Spinal cord (tissue), 10 donors: ENCODE measurements around the gene FBXO9. TPM values are rescaled to one million over a fixed set of nuclear protein-coding genes. Genes with fewer than 3 reads are reported as not detected.

ENCODE experiments used
- DNase-seq, 6 donors: peaks; one replicate each; pipeline versions ENCODE4 v3.0.0 to v3.0.0-alpha.2; 2013 to 2015; ENCODE audit warnings: low spot score in 6 of 6, low read depth in 4 of 6
- H3K27ac ChIP-seq: one replicate; pipeline ENCODE4 v1.5.1; 2013; ENCODE audit warnings: low read depth, low read length, control low read depth
- H3K27me3 ChIP-seq: one replicate; pipeline ENCODE4 v1.6.1; 2013; ENCODE audit warnings: low read length; ENCODE audit not compliant: control insufficient read depth, insufficient read depth
- H3K36me3 ChIP-seq: one replicate; pipeline ENCODE4 v1.6.1; 2013; ENCODE audit warnings: low read length; ENCODE audit not compliant: control insufficient read depth, insufficient read depth
- H3K4me1 ChIP-seq: one replicate; pipeline ENCODE4 v1.6.1; 2013; ENCODE audit warnings: low read length; ENCODE audit not compliant: control insufficient read depth, insufficient read depth
- H3K4me3 ChIP-seq: one replicate; pipeline ENCODE4 v1.5.1; 2013; ENCODE audit warnings: low read depth, low read length, control low read depth
- H3K9me3 ChIP-seq: one replicate; pipeline ENCODE4 v1.6.1; 2013; ENCODE audit warnings: low read length; ENCODE audit not compliant: control insufficient read depth, insufficient read depth
- WGBS: methylation state at CpG from one replicate; pipeline ENCODE4 v1.1.5; 2013; ENCODE audit warnings: missing lambda C conversion rate; ENCODE audit not compliant: insufficient coverage; 5-methylcytosine and 5-hydroxymethylcytosine counted together
- polyA plus RNA-seq, 2 donors: library from polyadenylated mRNA; unstranded; fragments of 120-200 nt; gene quantifications; one replicate each; pipeline ENCODE4 v1.2.1, GENCODE V29; 2013; ENCODE audit not compliant: insufficient read length in 2 of 2
- total RNA-seq, 2 donors: library from RNA; depleted of rRNA in 1 of 2; stranded (reverse); fragments of 120-200 nt in 1 of 2; fragments of >200 nt in 1 of 2; gene quantifications; one replicate each; pipeline versions ENCODE4 v1.2.3 to v1.2.4, GENCODE V29; 2013 to 2014
- donor health status: healthy.

FBXO9 gene
- total and polyA plus RNA-seq, 4 donors, result 67.7 to 132 (median 103) TPM

DNA sequence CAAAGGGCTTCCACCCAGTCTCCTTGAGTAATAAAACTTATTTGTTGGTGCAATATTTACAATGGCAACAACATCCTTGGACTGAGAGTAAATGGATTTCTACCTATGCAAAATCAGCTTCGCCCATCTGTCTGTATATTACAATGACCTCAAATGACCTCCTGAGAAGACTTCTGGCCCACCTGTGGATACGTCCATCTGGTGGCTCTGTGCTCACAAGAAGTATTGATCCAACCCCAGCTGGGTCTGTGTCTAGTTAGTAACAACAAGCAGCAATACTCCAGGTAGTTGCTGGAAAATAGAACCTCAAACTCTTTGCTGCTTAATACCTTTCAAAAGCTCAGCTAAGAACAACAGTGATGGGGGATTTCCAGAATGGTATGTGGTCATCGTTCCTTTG is 35.4 kb upstream of the FBXO9 start:
- H3K27me3 ChIP-seq, result no peaks in the 10 kb centered on the region
- no peak overlapping the region for H3K27ac ChIP-seq
- peaks cover 15% of the 10 kb centered on the region for H3K36me3 ChIP-seq
- DNase-seq, result no peak
- 85% methylated on average over 2 of the region's 3 CpGs for WGBS
- H3K4me3 ChIP-seq, result no peak overlapping the region
- no peaks in the 10 kb centered on the region for H3K4me1 ChIP-seq
- H3K9me3 ChIP-seq, result no peaks in the 10 kb centered on the region

DNA sequence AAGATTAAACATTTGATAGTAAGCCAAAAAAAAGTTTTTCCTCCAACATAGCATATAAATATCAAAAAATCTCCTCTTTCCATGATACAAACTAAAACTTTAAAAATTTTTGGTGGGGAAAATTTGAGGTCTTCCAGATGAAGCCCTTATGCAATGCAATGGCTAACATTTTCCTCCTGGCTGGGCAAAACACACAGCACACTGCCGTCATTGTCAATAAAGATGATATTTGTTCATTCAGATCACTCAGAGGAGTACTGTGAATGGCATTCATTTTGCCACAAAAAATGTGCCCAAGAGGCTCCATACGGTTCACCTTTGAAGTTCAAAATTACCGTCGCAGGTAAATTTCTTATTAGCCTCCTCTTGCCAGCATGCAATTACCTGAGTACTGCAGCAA is 33.9 kb upstream of the FBXO9 start:
- WGBS, result 60% methylated on average over 1 of the region's 4 CpGs

DNA sequence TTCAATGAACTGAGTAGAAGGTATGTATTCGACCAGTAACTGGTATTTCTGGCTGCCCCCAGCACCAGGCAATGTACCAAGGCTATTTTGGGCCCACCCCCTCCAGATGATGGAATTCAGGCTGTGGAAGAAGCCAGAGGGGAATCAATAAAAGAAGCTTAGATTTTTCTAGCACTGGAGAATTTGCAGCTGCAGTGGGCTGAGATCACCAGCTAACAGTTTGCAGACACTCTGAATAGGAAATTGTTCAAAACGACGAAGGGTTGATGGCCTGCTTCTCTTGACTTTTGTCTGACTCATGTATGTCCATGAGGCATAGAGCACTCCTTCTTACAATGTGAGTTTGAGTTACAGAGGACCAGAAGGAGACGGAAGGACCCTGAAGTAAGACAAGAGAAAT is 32.4 kb upstream of the FBXO9 start:
- Histone ChIP-seq H3K36me3 (peaks cover 19% of the 10 kb centered on the region), H3K9me3 (no peaks in the 10 kb centered on the region), H3K27ac (peak overlapping the region; percentile 8), H3K4me3 (no peak overlapping the region), H3K27me3 (no peaks in the 10 kb centered on the region), H3K4me1 (no peaks in the 10 kb centered on the region)
- peak in 2 of 6 donors; percentile 10 to 33 for DNase-seq
- WGBS, result 88% methylated on average over 1 of the region's 4 CpGs

More for the DNA sequence above, 33.9 kb upstream of the FBXO9 start:
- Histone ChIP-seq H3K27me3 (no peaks in the 10 kb centered on the region), H3K27ac (no peak overlapping the region), H3K9me3 (no peaks in the 10 kb centered on the region), H3K36me3 (peaks cover 22% of the 10 kb centered on the region), H3K4me3 (no peak overlapping the region), H3K4me1 (no peaks in the 10 kb centered on the region)
- no peak for DNase-seq

DNA sequence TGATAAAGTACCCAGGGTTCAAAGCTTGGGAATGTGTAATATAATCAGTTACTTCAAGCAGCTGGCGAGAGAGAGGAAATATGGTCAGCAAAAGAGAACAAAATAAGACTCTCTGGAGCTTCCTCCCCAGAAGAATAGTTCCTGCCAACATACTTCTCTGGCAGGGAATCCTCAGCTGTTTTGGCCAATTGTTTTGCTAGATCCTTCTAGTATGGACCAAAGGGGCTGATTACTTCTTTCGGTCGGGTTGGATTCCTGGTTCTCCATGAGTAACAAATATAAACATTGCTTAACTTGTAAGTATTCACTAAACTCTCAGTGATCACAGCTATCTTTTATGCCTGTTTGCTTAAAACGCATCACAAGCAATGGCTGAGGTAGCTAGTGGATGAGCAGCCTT is 31.4 kb upstream of the FBXO9 start:
- Histone ChIP-seq H3K27ac (no peak overlapping the region), H3K27me3 (no peaks in the 10 kb centered on the region), H3K36me3 (peaks cover 16% of the 10 kb centered on the region), H3K4me3 (no peak overlapping the region), H3K4me1 (no peaks in the 10 kb centered on the region), H3K9me3 (no peaks in the 10 kb centered on the region)
- peak in 1 of 6 donors; percentile 27 for DNase-seq
- 60% methylated on average over 2 of the region's 4 CpGs for WGBS

DNA sequence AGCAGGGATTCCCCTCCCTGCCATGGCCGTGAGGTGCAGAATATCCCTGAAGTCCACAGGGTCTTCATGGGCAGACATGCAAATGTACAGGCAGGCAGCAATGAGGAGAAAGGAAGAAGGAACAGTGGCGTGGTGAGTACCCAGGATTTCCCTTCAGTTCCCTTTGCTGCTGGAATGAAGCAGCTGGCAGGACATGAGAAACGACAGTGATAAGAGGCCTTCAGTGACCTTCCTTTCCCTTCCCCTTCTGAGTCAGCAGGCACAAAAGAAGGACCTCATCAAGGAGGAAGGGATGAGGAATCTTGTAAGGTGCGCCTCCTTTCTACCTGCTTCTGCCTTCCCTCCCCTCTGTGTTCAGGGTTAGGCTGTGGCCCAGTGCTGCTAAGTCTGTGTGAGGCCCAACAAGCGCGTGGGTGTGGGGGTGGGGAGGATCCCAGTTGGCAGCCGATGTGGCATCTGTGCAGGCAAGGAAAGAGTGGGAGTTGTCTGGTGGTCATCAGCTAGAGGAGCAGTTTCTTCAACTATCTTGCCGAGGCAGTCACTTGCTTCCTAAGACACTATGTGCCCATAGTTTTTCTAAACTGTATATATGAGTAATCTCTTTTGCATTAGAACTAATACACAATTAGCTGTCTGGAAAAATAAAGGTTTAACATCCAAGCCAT is 29.5 kb upstream of the FBXO9 start:
- H3K9me3 ChIP-seq, result no peaks in the 10 kb centered on the region
- no peak for DNase-seq
- peaks cover 25% of the 10 kb centered on the region for H3K36me3 ChIP-seq
- H3K4me1 ChIP-seq, result no peaks in the 10 kb centered on the region
- H3K4me3 ChIP-seq, result no peak overlapping the region
- H3K27ac ChIP-seq, result no peak overlapping the region
- H3K27me3 ChIP-seq, result no peaks in the 10 kb centered on the region
- 94% methylated on average over 5 of the region's 8 CpGs for WGBS

DNA sequence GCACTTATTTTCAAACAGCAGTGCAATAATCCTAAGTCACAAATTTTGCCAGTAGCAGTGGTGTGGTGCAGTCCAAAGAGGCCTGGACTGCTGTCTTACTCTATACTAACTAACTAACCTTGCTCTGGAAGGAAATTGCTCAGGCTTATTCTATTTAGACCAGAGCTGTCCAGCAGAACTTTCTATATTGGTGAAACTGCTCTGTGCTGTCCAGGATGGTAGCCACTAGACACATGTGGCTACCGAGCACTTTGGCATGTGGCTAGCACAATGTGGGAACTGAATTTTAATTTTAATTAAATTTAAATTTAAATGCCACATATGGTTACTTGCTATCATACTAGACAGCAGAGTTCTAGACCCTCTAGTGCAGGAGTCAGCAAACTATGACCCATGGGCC is 27.1 kb upstream of the FBXO9 start:
- peak in 1 of 6 donors; percentile 30 for DNase-seq
- H3K9me3 ChIP-seq, result no peaks in the 10 kb centered on the region
- H3K36me3 ChIP-seq, result peaks cover 25% of the 10 kb centered on the region
- no peaks in the 10 kb centered on the region for H3K4me1 ChIP-seq
- no peak overlapping the region for H3K27ac ChIP-seq
- H3K4me3 ChIP-seq, result no peak overlapping the region
- H3K27me3 ChIP-seq, result no peaks in the 10 kb centered on the region
- WGBS, result no CpG with 5 or more reads among the region's 1 CpG

DNA sequence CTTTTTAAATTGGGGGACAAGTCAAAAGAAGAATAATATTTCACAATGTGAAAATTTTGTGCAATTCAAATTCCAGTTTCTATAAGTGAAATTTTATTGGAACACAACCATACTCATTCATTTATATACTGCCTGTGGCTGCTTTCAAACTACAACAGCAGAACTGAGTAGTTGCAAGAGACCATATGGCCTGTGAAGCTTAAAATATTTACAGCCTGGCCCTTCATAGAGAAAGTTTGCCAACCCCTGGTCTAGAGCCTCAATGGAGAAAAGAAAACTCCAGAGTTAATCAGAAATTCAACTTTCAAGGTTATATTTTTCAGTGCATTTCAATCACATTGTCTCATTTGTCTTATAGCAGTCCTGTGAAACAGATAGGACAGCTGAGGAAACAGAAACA is 26.6 kb upstream of the FBXO9 start:
- Histone ChIP-seq H3K9me3 (no peaks in the 10 kb centered on the region), H3K27ac (no peak overlapping the region), H3K27me3 (no peaks in the 10 kb centered on the region), H3K36me3 (peaks cover 25% of the 10 kb centered on the region), H3K4me3 (no peak overlapping the region), H3K4me1 (no peaks in the 10 kb centered on the region)
- DNase-seq, result peak in 1 of 6 donors; percentile 74

DNA sequence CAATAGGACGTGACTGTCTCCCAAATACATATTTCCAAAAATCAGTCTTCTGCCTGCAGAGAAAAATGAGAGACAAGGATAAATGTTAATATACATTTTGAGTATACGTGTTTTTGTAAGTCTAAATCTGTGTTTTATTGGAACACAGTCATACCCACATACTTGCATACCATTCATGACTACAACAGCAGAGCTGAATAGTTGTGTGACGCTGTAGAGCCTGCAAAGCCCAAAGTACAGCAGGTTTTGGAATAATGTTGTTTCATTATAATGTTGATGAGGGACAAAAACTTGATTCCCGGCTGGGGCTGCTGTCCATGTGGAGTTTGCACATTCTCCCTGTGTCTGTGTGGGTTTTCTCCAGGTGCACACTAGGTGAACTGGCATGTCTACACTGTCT is 23.8 kb upstream of the FBXO9 start:
- DNase-seq, result no peak

DNA sequence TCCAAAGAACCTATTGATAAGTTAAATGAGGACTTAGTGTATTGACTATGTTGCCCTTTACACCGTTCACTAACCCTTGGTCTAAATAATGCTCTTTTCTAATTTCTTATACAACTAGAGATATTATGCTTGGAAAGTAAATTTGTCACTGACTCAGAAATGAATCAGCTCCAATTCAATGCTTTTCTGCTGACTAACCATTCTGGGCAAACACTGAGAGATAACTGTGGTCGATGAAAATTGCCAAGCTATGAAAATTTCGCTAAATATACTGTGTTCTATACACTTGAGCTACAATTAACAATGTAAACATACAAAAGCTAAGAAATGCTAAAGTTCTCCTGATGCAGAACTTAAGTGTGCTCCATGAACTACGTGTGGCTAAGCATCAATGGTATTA is 23.1 kb upstream of the FBXO9 start:
- no peak overlapping the region for H3K4me3 ChIP-seq
- H3K9me3 ChIP-seq, result no peaks in the 10 kb centered on the region
- DNase-seq, result no peak
- peaks cover 11% of the 10 kb centered on the region for H3K36me3 ChIP-seq
- H3K27ac ChIP-seq, result no peak overlapping the region
- peaks cover 4% of the 10 kb centered on the region for H3K4me1 ChIP-seq
- no peaks in the 10 kb centered on the region for H3K27me3 ChIP-seq
- WGBS, result no CpG with 5 or more reads among the region's 4 CpGs

More for the DNA sequence above, 23.8 kb upstream of the FBXO9 start:
- Histone ChIP-seq H3K27me3 (no peaks in the 10 kb centered on the region), H3K27ac (no peak overlapping the region), H3K9me3 (no peaks in the 10 kb centered on the region), H3K36me3 (peaks cover 11% of the 10 kb centered on the region), H3K4me1 (peaks cover 4% of the 10 kb centered on the region), H3K4me3 (no peak overlapping the region)
- WGBS, result 91% methylated on average over 1 of the region's 4 CpGs

DNA sequence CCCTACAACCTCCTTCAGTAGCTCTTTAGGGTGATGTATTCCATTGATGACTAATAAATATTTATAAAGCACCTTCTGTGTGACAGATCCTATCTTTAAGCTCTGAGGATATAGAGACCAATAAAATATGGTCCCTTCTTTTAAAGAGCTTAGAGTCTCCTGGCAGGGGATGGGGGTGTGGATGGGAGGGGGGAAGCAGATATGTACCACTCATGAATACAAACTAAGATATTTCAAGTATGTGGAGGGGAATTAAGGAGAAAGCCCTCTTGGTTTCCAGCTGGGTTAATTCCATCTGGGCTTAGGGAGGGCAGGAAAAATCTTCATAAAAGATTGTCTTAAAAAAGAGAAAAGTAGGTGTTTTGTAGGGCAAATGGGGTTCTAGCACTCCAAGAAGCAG is 21.6 kb upstream of the FBXO9 start:
- no peak for DNase-seq
- H3K27ac ChIP-seq, result no peak overlapping the region

More for the DNA sequence above, 21.6 kb upstream of the FBXO9 start:
- H3K9me3 ChIP-seq, result no peaks in the 10 kb centered on the region
- no peaks in the 10 kb centered on the region for H3K27me3 ChIP-seq
- peaks cover 4% of the 10 kb centered on the region for H3K4me1 ChIP-seq
- H3K4me3 ChIP-seq, result no peak overlapping the region
- H3K36me3 ChIP-seq, result peaks cover 11% of the 10 kb centered on the region
